GM12878 (cell line): ENCODE measurements around the gene ROBO1. TPM values are rescaled to one million over a fixed set of nuclear protein-coding genes. Genes with fewer than 3 reads are reported as not detected.
A peak's percentile ranks its signal among the peaks of the same experiment; 100 is the strongest.

Source experiments
- ATAC-seq: fragments of 200-7000 bp; cut with Tn5 transposase; 3 replicates; pipeline ENCODE4 v1.9.1; 2020; ENCODE audit warnings: mild to moderate bottlenecking, moderate library complexity
- BruUV-seq: library from RNA; stranded (reverse); fragments of 400-500 nt; replicated peaks from 2 replicates; lab custom pipeline; 2021; lab: Mats Ljungman, UMichigan
- CTCF ChIA-PET: fragments of 300-600 bp; sonication (Branson Sonifier 250); formaldehyde crosslinking; extraction: SDS; loops from one replicate; lab custom pipeline; 2021; ENCODE audit warnings: inconsistent platforms; lab: Yijun Ruan, JAX
- POLR2A ChIA-PET: fragments of 350-600 bp; formaldehyde crosslinking; extraction: SDS; loops from one replicate; lab custom pipeline; 2021; ENCODE audit warnings: inconsistent platforms; lab: Charles Lee
- RAD21 ChIA-PET: fragments of 300-600 bp; sonication (Branson Sonifier 250); formaldehyde crosslinking; loops from one replicate; lab custom pipeline; 2023; ENCODE audit warnings: antibody characterized with exemption; ENCODE audit not compliant: unreplicated experiment; lab: Charles Lee
- SMC1A ChIA-PET: fragments of 300-600 bp; sonication (Branson Sonifier 250); formaldehyde crosslinking; loops from one replicate; lab custom pipeline; 2023; ENCODE audit not compliant: unreplicated experiment, uncharacterized antibody; lab: Charles Lee
- DNase-seq: peaks from one replicate; pipeline ENCODE4 v3.0.0-alpha.2; 2011; ENCODE audit warnings: low read depth, low spot score
- FAIRE-seq: peaks from 3 replicates; lab custom pipeline; 2011; peaks lifted over from hg19 to GRCh38; lab: Jason Lieb, UNC
- H2AFZ ChIP-seq: 2 replicates; pipeline ENCODE4 v1.6.0; 2011; ENCODE audit warnings: low read depth, low read length, control low read depth; ENCODE audit not compliant: control insufficient read depth
- H3K27ac ChIP-seq: 2 replicates; pipeline ENCODE4 v1.5.1; 2011; ENCODE audit warnings: control low read depth; ENCODE audit not compliant: control insufficient read depth, insufficient read depth
- H3K27me3 ChIP-seq, 2 experiments: replicated peaks in 1 of 2; 2 replicates each; pipeline versions ENCODE4 v1.6.0 to v1.6.1; 2011; ENCODE audit warnings: low read length in 1 of 2; ENCODE audit not compliant: control insufficient read depth in 2 of 2, insufficient read depth in 2 of 2
- H3K36me3 ChIP-seq, 2 experiments: 2 replicates each; pipeline ENCODE4 v1.5.1; 2011; ENCODE audit warnings: low read length in 1 of 2; ENCODE audit not compliant: control insufficient read depth in 2 of 2, insufficient read depth in 2 of 2
- H3K4me1 ChIP-seq: 2 replicates; pipeline ENCODE4 v1.6.1; 2011; ENCODE audit warnings: mild to moderate bottlenecking, low read length, moderate library complexity, mixed read lengths; ENCODE audit not compliant: control insufficient read depth, insufficient read depth
- H3K4me2 ChIP-seq: 2 replicates; pipeline ENCODE4 v1.6.0; 2011; ENCODE audit warnings: control low read depth; ENCODE audit not compliant: control insufficient read depth, insufficient read depth
- H3K4me3 ChIP-seq: fragments of 200-600 bp; sonication (generic); 2 replicates; pipeline ENCODE4 v1.5.1; 2016
- H3K79me2 ChIP-seq: 2 replicates; pipeline ENCODE4 v1.6.0; 2011; ENCODE audit warnings: low read length; ENCODE audit not compliant: control insufficient read depth, insufficient read depth
- H3K9ac ChIP-seq: 2 replicates; pipeline ENCODE4 v1.8.0; 2011; ENCODE audit warnings: low read length, control low read depth, mixed read lengths; ENCODE audit not compliant: control insufficient read depth, insufficient read depth
- H3K9me3 ChIP-seq: replicated peaks from 3 replicates; pipeline ENCODE4 v1.5.1; 2011; ENCODE audit warnings: mild to moderate bottlenecking, low read length; ENCODE audit not compliant: control insufficient read depth, insufficient read depth
- H4K20me1 ChIP-seq: 2 replicates; pipeline ENCODE4 v1.6.0; 2011; ENCODE audit not compliant: control insufficient read depth, insufficient read depth
- CTCF ChIP-seq, 3 experiments: IDR thresholded peaks in 2 of 3; conservative IDR thresholded peaks in 1 of 3; 2 replicates each; pipeline ENCODE4 v1.5.1; 2011; ENCODE audit warnings: low read depth in 3 of 3, low read length in 3 of 3, mild to moderate bottlenecking in 3 of 3, control low read depth in 2 of 3, moderate library complexity in 2 of 3, inconsistent platforms in 1 of 3, mixed read lengths in 1 of 3; ENCODE audit not compliant: control insufficient read depth in 2 of 3, insufficient read depth in 1 of 3; ENCODE audit errors: extremely low read depth in 1 of 3
- IRF3 ChIP-seq: fragments of 450-650 bp; IDR thresholded peaks from 2 replicates; pipeline ENCODE4 v1.6.1; 2014; ENCODE audit warnings: mild to moderate bottlenecking
- NFXL1 ChIP-seq: fragments of 450-650 bp; IDR thresholded peaks from 2 replicates; pipeline ENCODE4 v1.6.1; 2017; ENCODE audit warnings: antibody characterized with exemption, mild to moderate bottlenecking, borderline replicate concordance
- NR2C1 ChIP-seq: fragments of 450-650 bp; IDR thresholded peaks from 2 replicates; pipeline ENCODE4 v1.6.1; 2017; ENCODE audit warnings: antibody characterized with exemption, mild to moderate bottlenecking, moderate library complexity
- WGBS: methylation state at CpG from one replicate; pipeline ENCODE4 v1.1.6; 2016; ENCODE audit warnings: low lambda C conversion rate; ENCODE audit not compliant: insufficient replicate concordance, insufficient coverage; ENCODE audit errors: missing lambda C conversion rate; 5-methylcytosine and 5-hydroxymethylcytosine counted together
- in situ Hi-C: fragments of 300-500 bp; cut with MboI; formaldehyde crosslinking; loops from 9 replicates; pipeline ENCODE4 v1.14.3; 2018; ENCODE audit warnings: mixed read lengths
- intact Hi-C: fragments of 100-400 bp; cut with micrococcal nuclease; formaldehyde crosslinking; loops from one replicate; pipeline ENCODE4 v1.14.2; 2022; ENCODE audit not compliant: unreplicated experiment
- polyA plus RNA-seq, 11 experiments: library from polyadenylated mRNA; depleted of rRNA in 4 of 11; unstranded in 6 of 11; stranded (reverse) in 5 of 11; fragments of >200 nt; fragmentation: Nextera tagmentation in 4 of 11; fragmentation: Illumina TruSeq in 1 of 11; extraction: Ambion mirVana in 4 of 11; extraction: Trizol in 1 of 11; gene quantifications; 1 replicate in 1 of 11; 2 replicates in 10 of 11; pipeline versions ENCODE4 v1.2.1 to v1.2.3, GENCODE V29; 2011 to 2016; ENCODE audit warnings: inconsistent platforms in 2 of 11, missing spikeins in 2 of 11, low read depth in 1 of 11
- total RNA-seq, 4 experiments: library from RNA; depleted of rRNA in 3 of 4; stranded (reverse); fragments of >200 nt in 3 of 4; fragmentation: Illumina TruSeq in 1 of 4; extraction: Trizol in 1 of 4; gene quantifications; 2 replicates each; pipeline versions ENCODE4 v1.2.1 to v1.2.3, GENCODE V29; 2013 to 2021

Gene ROBO1
- total and polyA plus RNA-seq, 10 of the 15 experiments (the other 5 are each of a cell fraction or from before 2014, with no cell fraction given): 0.29 to 46.5 (median 1.2) TPM

GRCh38 chr3:78994174-78995027 lies 773.4 kb downstream of the ROBO1 start:
- Histone ChIP-seq H3K27me3 (no peaks in the 10 kb centered on the region), H3K27ac (no peak overlapping the region), H3K79me2 (no peaks in the 10 kb centered on the region), H3K9me3 (no peaks in the 10 kb centered on the region; the same call in 2 of the 3 replicates), H3K4me2 (no peak overlapping the region), H3K36me3 (no peaks in the 10 kb centered on the region), H3K9ac (no peak overlapping the region), H2AFZ (no peak overlapping the region), H3K4me1 (no peaks in the 10 kb centered on the region), H3K4me3 (no peak overlapping the region), H4K20me1 (no peaks in the 10 kb centered on the region)
- ChIA-PET SMC1A (interaction anchor here (0.8 to 1.4 kb wide), 8 partner anchors 8 to 131 kb away, joined by 3 to 6 read pairs (median 3); no protein-coding TSS in a partner anchor), POLR2A (interaction anchor here (0.6 to 1.4 kb wide), 3 partner anchors 9 to 23 kb away, joined by 3 to 4 read pairs (median 3); no protein-coding TSS in a partner anchor), RAD21 (interaction anchor here (0.5 to 7.5 kb wide), 4 partner anchors 15 to 112 kb away, joined by 3 to 75 read pairs (median 4); no protein-coding TSS in a partner anchor), CTCF (interaction anchor here (1.1 to 1.3 kb wide), 2 partner anchors 19 to 21 kb away, joined by 3 read pairs; no protein-coding TSS in a partner anchor)
- intact Hi-C loops (no loop called here), in situ Hi-C loops (no loop called here)
- 48% methylated on average over 9 of the region's 9 CpGs for WGBS
- BruUV-seq: no TSS peak
- DNase-seq: no peak
- no peak for ATAC-seq
- FAIRE-seq: no peak
- peak; percentile 52; the same call in 1 of the 2 replicates for TF ChIP-seq NR2C1
- no peak for TF ChIP-seq NFXL1
- TF ChIP-seq IRF3: no peak
- no peak for TF ChIP-seq CTCF (IDR thresholded peaks at IDR 0.05 in 2 of 3, conservative IDR thresholded peaks at IDR 0.05 in 1 of 3; ENCODE audit: control insufficient read depth in 2 of 3, extremely low read depth in 1 of 3, insufficient read depth in 1 of 3, low read depth in 3 of 3, low read length in 3 of 3)
